IPS-11a (cell line): Measurements from ENCODE around the gene CERS1.

Experiments
- H3K4me3 ChIP-seq: one replicate; pipeline ENCODE4 v1.5.1; 2013; ENCODE audit warnings: low read depth, low read length, control low read depth

The CERS1 gene

DNA sequence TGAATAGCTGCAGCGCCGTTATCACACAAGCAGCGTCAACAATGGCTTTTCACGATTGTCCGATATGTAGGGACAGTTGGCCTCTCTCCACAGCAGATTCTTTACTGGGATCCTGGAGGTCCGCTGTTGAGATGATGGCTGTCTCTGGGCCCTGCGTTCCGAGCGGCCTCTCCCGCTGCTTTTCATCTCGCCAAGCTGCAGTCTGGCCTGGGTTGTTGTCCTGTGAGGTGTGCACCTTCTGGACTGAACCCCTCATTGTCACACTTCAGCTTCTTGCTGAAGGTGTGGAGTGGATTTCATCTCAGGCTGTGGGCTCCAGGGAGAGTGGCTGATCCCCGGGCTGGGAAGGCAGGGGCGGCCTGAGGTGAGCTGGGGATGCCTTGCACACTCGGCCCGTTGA, 54.6 kb downstream of the CERS1 start:
- H3K4me3 ChIP-seq: no peak overlapping the region

DNA sequence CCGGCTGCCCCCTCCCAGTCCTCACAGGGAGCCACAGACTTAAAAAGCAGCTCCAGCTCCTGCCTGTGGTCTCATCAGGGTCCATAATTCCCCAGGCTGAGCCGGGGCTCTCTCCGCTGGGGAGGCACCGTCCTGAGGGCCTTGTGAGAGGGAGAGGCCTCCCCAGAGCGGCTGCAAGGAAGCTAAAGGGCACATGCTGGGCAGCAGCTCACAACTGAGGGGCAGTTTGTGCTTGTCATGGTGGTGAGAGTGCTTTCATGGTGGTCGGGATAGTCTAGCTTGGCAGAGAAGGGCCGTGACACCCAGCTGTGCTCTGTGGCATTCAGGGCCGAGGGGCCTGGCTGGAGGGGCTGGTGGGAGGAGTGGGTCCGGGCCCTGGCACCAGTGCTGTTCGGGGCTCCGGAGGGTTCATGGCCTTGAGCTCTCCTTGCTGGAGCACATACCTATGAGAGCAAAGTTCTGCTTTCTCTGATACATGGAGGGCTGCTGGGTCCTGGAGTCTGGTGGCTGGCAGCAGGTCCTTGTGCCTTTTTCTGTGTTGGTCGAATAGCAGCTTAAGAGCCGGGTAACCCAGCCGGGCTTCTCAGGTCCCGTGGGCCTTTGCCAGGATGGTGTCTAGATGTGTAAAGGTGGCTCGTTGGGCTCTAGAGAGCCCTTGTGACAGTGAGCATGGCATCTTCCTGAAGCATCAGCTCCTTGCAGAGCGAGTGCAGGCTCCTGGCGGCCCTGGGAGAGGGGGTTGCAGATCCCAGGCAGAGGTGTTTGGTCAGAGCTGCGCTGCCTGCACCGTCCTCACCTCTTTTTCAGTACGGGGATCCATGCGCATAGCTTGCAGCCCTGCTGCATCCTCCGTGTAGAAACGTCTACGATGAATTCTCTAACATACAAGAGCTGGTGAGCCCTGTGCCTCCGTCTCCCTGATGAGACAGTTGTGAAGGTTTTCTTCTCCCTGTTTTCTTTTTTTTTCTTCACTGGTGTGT, 55.4 kb downstream of the CERS1 start:
- H3K4me3 ChIP-seq: no peak overlapping the region

DNA sequence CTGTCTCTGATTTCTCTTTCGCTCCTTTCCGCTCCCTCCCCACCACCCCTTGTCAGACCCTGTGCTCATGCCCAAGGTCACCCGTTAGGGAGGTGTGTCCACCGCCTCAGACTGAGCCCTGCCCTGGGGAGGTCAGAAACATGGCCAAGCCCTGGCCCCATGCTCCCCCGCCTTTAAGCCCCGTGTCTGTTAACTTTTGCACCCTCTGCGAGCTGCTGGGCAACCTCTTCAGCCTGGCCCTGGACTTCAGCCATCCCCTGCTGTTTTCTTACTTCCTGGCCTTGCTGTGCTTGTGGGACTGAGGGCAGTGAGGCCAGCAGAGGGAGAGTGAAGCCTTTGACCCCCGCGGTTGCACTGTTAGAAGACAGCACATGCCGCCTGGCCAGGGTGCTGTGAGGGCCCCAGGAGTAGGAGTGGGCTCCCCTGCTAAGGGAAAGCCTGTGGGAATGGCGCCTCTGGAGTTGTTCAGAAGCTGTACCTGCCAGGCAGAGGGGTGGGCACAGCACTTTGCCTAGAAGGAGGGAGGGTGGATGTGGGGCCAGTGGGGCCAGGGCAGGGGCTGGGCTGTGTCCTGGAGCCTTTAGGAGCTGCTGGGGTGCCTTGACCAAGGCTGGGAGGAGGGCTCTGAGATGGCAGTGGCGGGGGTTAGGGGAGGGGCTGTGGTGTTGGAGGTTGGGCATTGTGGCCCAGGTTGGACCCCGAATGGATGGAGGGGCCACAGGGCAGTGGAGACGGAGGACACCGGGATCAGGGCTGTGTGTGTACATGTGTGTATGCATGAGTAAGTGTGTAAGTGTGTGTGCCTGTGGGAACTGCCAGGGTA, 56.3 kb downstream of the CERS1 start:
- H3K4me3 ChIP-seq: no peak overlapping the region

DNA sequence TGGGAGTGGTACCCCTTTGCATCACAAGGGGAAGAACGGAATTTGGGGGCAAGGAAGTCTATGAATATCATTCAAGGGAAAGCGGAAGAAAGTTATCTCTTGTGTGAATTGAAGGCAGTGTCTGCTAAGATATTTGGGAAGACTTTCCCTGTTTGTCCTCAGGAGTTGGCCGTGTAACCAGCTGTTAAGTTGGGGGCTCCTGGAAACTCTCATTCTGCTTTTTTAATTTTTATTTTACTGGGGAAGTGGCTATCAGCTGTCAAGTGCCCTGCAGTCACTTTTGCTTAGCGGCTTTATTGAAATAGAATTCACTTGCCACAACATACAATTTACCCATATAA, 61.3 kb downstream of the CERS1 start:
- H3K4me3 ChIP-seq: no peak overlapping the region

DNA sequence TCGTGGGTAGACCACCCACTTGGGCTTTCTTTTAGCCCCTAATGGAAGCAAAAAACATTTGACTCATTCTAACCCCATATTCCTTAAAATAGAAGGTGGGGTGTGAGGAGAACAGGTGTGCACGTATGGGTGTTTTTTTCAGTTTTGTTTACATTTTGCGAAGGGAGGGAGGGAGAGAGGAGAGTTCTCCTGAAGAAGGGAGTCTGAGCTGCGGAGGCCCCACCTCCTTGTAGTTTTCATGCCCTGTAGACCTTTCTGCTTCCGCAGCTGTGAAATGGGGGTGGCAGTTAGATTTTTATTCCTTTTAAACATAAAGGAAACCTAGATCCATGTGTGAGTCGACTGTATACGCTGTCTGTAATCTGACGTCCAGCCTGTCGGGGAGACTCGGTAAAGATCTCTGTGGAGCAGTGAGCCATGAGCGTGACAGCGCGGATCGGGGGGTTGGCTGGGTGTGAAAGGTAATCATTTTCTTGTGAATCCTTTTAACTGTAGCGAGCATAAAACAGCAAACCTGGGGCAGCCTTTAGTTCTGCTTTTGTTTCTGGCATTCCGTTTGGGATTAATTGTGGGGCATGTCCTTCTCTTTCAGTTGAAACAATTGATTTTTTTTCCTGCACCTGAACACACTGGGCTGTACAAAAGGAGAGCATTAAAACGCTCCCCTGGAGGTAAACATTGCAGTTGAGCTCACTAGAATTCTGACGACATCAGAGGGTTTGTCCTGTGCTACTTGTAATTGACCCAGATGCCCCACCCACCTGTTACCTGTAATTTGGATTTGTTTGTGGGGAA, 61.9 kb downstream of the CERS1 start:
- H3K4me3 ChIP-seq: peak overlapping the region; percentile 21

DNA sequence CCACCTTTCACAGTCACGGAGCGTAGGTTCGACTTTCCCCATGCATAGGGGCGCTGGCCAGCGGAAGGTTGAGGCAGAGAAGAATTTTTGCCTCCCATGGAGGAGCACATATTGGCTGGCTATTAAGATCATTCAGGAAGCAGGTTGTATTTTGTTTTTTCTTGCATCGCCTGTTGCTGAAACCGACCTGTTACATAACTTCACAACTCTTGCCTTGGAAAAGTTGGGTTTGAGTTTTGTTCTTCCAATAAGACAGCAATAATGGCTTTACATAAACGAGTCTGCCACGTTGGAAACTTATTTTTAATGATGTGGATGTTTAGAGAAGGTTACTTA, 62.8 kb downstream of the CERS1 start:
- H3K4me3 ChIP-seq: peak overlapping the region; percentile 86

DNA sequence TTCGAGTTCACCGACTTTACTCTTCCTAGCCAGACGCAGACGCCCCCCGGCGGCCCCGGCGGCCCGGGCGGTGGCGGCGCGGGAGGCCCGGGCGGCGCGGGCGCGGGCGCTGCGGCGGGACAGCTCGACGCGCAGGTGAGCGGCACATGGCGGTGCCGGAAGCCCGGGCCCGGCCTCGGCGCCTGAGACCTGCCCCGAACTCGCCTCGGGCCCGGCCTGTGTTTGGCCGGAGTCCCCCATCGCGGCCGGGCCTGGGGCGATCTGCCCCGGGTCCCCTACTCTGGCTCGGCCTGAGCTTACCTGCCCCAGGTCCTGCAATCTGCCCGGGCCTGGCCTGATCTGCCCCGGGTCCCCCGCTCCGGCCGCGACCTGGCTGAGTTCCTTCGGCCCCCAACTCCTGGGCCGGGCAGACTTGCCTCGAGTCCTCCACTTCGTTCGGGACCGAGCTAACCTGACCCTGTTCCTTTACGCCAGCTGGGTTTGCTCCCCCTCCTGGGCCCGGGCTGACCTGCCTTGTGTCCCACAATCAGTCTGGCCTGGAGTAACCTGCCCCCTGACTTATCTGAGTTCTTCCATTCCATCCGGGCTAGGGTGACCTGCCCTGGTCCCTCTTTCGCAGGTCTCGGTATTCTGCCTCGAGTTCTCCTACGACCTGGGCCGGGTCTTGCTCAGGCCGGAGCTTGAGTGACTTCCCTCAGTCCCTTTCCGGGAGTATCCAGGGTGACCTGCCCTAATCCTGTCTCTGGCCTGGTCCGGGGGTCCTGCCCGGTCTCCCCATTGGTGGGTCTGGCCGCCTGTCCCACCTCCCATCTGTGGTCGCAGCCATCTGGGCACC, 63.4 kb downstream of the CERS1 start:
- peak overlapping the region; percentile 86 for H3K4me3 ChIP-seq

DNA sequence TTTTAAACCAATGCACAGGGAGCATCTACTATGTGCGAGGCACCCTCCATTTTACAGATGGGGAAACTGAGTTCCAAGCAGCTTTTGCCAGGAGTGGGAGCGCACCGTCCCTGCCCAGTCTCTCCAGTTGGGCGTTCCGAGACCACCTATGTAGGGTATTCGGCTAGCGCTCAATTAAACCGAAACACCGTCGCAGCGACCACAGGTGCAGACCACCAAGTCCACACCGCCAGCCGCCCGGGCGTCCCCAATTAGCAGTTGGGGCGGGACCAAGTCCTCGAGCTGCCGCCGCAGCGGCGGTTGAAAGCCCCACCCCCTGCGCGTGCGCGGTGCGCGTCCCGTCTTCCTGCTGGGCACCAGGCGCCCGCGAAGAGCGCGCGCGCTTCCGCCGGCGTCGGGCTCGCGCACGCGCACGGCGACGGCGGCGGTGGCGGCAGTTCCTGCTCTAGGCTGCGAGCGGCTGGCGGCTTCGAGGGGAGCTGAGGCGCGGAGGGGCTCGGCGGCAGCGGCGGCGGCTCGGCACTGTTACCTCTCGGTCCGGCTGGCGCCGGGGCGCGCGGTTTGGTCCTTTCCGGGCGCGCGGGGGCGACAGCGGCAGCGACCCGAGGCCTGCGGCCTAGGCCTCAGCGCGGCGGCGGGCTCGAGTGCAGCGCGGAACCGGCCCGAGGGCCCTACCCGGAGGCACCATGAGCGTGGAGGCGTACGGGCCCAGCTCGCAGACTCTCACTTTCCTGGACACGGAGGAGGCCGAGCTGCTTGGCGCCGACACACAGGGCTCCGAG, 64.2 kb downstream of the CERS1 start, which contains the start of gene UPF1:
Gene UPF1, plus strand, starts transcription at position 436 of the 782 bp plus-strand sequence. Its CDS starts 251 bp downstream, at position 687.
- peak within 1 kb of the TSS; percentile 86 for H3K4me3 ChIP-seq

DNA sequence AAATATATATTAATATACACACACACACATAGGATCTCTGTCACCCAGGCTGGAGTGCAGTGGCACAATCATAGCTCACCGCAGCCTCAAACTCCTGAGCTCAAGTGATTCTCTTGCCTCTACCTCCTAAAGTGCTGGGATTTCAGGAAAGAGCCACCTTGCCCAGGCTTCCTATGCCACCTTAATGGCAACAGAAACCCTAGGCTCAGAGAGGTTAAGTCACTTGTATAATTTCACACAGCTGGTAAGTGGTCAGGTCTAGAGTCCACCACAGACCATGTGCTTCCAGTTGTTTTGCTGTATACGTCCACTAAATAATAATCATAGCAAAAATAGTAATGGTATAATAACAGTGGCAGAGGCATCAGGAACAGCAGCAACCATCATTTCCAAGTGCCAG, 65.5 kb downstream of the CERS1 start:
- H3K4me3 ChIP-seq: no peak overlapping the region

DNA sequence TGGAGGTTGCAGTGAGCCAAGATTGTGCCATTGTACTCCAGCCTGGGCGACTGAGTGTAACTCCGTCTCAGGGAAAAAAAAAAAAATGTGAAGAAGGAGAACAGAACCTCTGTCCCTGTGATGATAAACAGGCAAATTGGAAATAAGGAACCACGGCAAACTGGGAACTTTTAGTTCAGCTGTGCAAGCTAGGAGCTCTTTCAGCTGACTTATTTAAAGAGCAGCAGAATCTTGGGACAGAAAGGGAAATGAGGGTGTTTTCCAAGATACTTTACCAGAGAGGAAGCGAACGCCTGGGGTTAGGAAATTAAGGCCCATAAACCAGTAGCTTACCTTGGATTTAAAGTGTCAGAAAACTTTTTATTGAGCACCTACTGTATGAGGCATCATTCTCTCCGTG, 67.2 kb downstream of the CERS1 start:
- H3K4me3 ChIP-seq: no peak overlapping the region
